DMS53 treated with DMSO at 0.1 percent for 48 hours (cell line): ENCODE results near the gene TRIM9.

Experiments
- DNase-seq: peaks from one replicate; lab custom pipeline; 2025; ENCODE audit not compliant: unreplicated experiment; lab: John Stamatoyannopoulos, UW

The TRIM9 gene

GRCh38 chr14:51059032-51059431 lies 35.9 kb downstream of the TRIM9 start:
- DNase-seq: no peak

GRCh38 chr14:51058382-51058781 lies 36.5 kb downstream of the TRIM9 start:
- DNase-seq: no peak

GRCh38 chr14:51056421-51056820 lies 38.5 kb downstream of the TRIM9 start:
- DNase-seq: no peak

GRCh38 chr14:51053157-51053556 lies 41.7 kb downstream of the TRIM9 start:
- no peak for DNase-seq

GRCh38 chr14:51044961-51045360 lies 49.9 kb downstream of the TRIM9 start:
- DNase-seq: no peak

GRCh38 chr14:51041883-51042282 lies 53.0 kb downstream of the TRIM9 start:
- DNase-seq: no peak

GRCh38 chr14:51041108-51041531 lies 53.8 kb downstream of the TRIM9 start:
- DNase-seq: no peak

- DNase-seq: no peak
Measured at GRCh38 chr14:51039252-51039651, 55.7 kb downstream of the TRIM9 start.

- DNase-seq: no peak
Measured at GRCh38 chr14:51035611-51036192, 59.2 kb downstream of the TRIM9 start.

- DNase-seq: no peak
Measured at GRCh38 chr14:51028851-51029754, 65.8 kb downstream of the TRIM9 start.

- DNase-seq: no peak
Measured at GRCh38 chr14:51028361-51028760, 66.5 kb downstream of the TRIM9 start.

- no peak for DNase-seq
Measured at GRCh38 chr14:51024377-51024776, 70.5 kb downstream of the TRIM9 start.

GRCh38 chr14:51023964-51024363 lies 70.9 kb downstream of the TRIM9 start:
- no peak for DNase-seq

GRCh38 chr14:51022769-51023168 lies 72.1 kb downstream of the TRIM9 start:
- DNase-seq: no peak

GRCh38 chr14:51020024-51020710 lies 74.7 kb downstream of the TRIM9 start:
- peak; percentile 54 for DNase-seq

- DNase-seq: no peak
Measured at GRCh38 chr14:51019089-51019488, 75.8 kb downstream of the TRIM9 start.

- DNase-seq: no peak
Measured at GRCh38 chr14:51018521-51018920, 76.4 kb downstream of the TRIM9 start.

GRCh38 chr14:51014625-51015024 lies 80.3 kb downstream of the TRIM9 start:
- no peak for DNase-seq

GRCh38 chr14:51014086-51014485 lies 80.8 kb downstream of the TRIM9 start:
- DNase-seq: no peak

GRCh38 chr14:51012055-51012454 lies 82.8 kb downstream of the TRIM9 start:
- DNase-seq: no peak

GRCh38 chr14:51008446-51008845 lies 86.5 kb downstream of the TRIM9 start:
- no peak for DNase-seq

GRCh38 chr14:51006781-51007211 lies 88.1 kb downstream of the TRIM9 start:
- peak; percentile 28 for DNase-seq
